Lower leg skin (tissue), 4 donors: ENCODE data around the gene C17orf107. TPM values are rescaled to one million over a fixed set of nuclear protein-coding genes. Genes with fewer than 3 reads are reported as not detected.
"Not testable (repeated sequence)": the region's sequence is repeated elsewhere in the genome, so short reads cannot be mapped to it uniquely, and the experiment has no call there.

Experiments
- DNase-seq, 2 donors: peaks; one replicate each; pipeline ENCODE4 v3.0.0-alpha.2; 2019; ENCODE audit warnings: low spot score in 2 of 2
- H3K4me3 ChIP-seq: fragments of 200-600 bp; sonication (generic); 2 replicates; pipeline ENCODE4 v1.5.1; 2017; ENCODE audit warnings: mild to moderate bottlenecking, low read depth; ENCODE audit not compliant: poor library complexity, severe bottlenecking
- CTCF ChIP-seq, 3 donors: fragments of 450-650 bp; IDR thresholded peaks; one replicate each; pipeline ENCODE4 v1.5.1; 2016; ENCODE audit warnings: antibody characterized with exemption in 3 of 3, mild to moderate bottlenecking in 3 of 3, moderate library complexity in 2 of 3
- POLR2A ChIP-seq, 2 donors: fragments of 450-650 bp; IDR thresholded peaks; one replicate each; pipeline ENCODE4 v1.6.1; 2016 to 2017; ENCODE audit warnings: antibody characterized with exemption in 2 of 2, mild to moderate bottlenecking in 1 of 2, moderate library complexity in 1 of 2
- WGBS, 2 donors: methylation state at CpG; one replicate each; pipeline ENCODE4 v1.1.5; 2018; 5-methylcytosine and 5-hydroxymethylcytosine counted together
- intact Hi-C: fragments of 100-400 bp; cut with DNase I; formaldehyde crosslinking; loops from one replicate; pipeline ENCODE4 v1.15.0; 2023; ENCODE audit warnings: low total_unique reads
- total RNA-seq, 4 donors: library from RNA; depleted of rRNA; stranded (reverse); fragments of >200 nt; gene quantifications; one replicate each; pipeline ENCODE4 v1.1.0, GENCODE V29; 2016

C17orf107 gene
- total RNA-seq, 4 donors from 2014 or later, result 7.0 to 13.4 (median 10.1) TPM

GRCh38 chr17:4921320-4921719, 22.0 kb downstream of the C17orf107 start:
- H3K4me3 ChIP-seq, result no peak overlapping the region
- 90 to 93% methylated on average over 4 of the region's 4 CpGs for WGBS, 2 donors
- intact Hi-C loops, result no loop called here
- no peak for TF ChIP-seq CTCF (IDR thresholded peaks at IDR 0.05)
- TF ChIP-seq POLR2A (IDR thresholded peaks at IDR 0.05), result no peak
- no peak for DNase-seq

GRCh38 chr17:4926577-4927335, 27.4 kb downstream of the C17orf107 start:
- 85 to 86% methylated on average over 21 to 24 of the region's 24 CpGs for WGBS, 2 donors
- intact Hi-C loops, DNase-seq, H3K4me3 ChIP-seq: not testable (repeated sequence)

DNA sequence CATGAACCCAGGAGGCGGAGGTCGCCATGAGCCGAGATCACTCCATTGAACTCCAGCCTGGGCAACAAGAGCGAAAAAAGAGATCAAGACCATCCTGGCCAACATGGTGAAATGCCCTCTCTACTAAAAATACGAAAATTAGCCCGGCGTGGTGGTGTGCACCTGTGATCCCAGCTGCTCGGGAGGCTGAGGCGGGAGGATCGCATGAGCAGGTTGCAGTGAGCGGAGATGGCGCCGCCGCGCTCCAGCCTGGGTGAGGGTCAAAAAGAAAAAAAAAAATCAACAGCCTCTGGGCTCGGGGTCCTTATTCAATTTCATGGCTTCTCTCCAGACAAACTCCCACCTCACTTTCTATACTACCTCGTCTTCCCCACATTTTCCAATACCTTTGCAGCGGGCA, 29.5 kb downstream of the C17orf107 start:
- no peak overlapping the region for H3K4me3 ChIP-seq
- intact Hi-C loops, result no loop called here
- no peak for TF ChIP-seq POLR2A (IDR thresholded peaks at IDR 0.05)
- TF ChIP-seq CTCF (IDR thresholded peaks at IDR 0.05), result no peak
- no peak for DNase-seq
- WGBS, 2 donors, result 97 to 98% methylated on average over 18 of the region's 18 CpGs

- TF ChIP-seq CTCF (IDR thresholded peaks at IDR 0.05) (no peak), POLR2A (IDR thresholded peaks at IDR 0.05) (no peak)
- H3K4me3 ChIP-seq, result no peak within 1 kb of the TSS
- intact Hi-C loops, result no loop called here
- 71 to 79% methylated on average over 14 of the region's 14 CpGs for WGBS, 2 donors
- DNase-seq, result no peak
Measured at GRCh38 chr17:4931963-4932362, 32.6 kb downstream of the C17orf107 start, which contains the start of gene GP1BA. Gene GP1BA (plus strand): TSS chr17:4932277. CDS start chr17:4932605, 328 bp downstream.

DNA sequence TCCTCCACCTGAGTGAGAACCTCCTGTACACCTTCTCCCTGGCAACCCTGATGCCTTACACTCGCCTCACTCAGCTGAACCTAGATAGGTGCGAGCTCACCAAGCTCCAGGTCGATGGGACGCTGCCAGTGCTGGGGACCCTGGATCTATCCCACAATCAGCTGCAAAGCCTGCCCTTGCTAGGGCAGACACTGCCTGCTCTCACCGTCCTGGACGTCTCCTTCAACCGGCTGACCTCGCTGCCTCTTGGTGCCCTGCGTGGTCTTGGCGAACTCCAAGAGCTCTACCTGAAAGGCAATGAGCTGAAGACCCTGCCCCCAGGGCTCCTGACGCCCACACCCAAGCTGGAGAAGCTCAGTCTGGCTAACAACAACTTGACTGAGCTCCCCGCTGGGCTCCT, 33.4 kb downstream of the C17orf107 start:
- no peak overlapping the region for H3K4me3 ChIP-seq
- no peak for TF ChIP-seq POLR2A (IDR thresholded peaks at IDR 0.05)
- no peak for TF ChIP-seq CTCF (IDR thresholded peaks at IDR 0.05)
- intact Hi-C loops, result no loop called here
- 92 to 96% methylated on average over 12 of the region's 12 CpGs for WGBS, 2 donors
- DNase-seq, result no peak

DNA sequence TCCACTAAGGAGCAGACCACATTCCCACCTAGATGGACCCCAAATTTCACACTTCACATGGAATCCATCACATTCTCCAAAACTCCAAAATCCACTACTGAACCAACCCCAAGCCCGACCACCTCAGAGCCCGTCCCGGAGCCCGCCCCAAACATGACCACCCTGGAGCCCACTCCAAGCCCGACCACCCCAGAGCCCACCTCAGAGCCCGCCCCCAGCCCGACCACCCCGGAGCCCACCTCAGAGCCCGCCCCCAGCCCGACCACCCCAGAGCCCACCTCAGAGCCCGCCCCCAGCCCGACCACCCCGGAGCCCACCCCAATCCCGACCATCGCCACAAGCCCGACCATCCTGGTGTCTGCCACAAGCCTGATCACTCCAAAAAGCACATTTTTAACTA, 34.3 kb downstream of the C17orf107 start:
- intact Hi-C loops, result no loop called here
- no peak overlapping the region for H3K4me3 ChIP-seq
- TF ChIP-seq POLR2A (IDR thresholded peaks at IDR 0.05) (no peak), CTCF (IDR thresholded peaks at IDR 0.05) (no peak)
- 74 to 81% methylated on average over 11 to 14 of the region's 16 CpGs for WGBS, 2 donors
- DNase-seq, result no peak
